ENCODE measurements around the gene HS3ST6.

The HS3ST6 gene

GRCh38 chr16:1933097-1933661 lies 15.0 kb upstream of the HS3ST6 start:
- TF ChIP-seq CTCF (IDR thresholded peaks at IDR 0.05; ENCODE audit: unreplicated experiment in 3 of 3): no peak
- H3K9me3 Mint-ChIP-seq: no peaks in the 10 kb centered on the region
- no peak overlapping the region for H3K4me3 Mint-ChIP-seq
- no peaks in the 10 kb centered on the region for H3K4me1 Mint-ChIP-seq
- no peaks in the 10 kb centered on the region for H3K27me3 Mint-ChIP-seq (ENCODE audit: low read depth)
- H3K27ac Mint-ChIP-seq: peak overlapping the region in 1 of 3 experiments; percentile 40
- H3K36me3 Mint-ChIP-seq (ENCODE audit: low read depth): peaks cover 9% of the 10 kb centered on the region

- no peaks in the 10 kb centered on the region for H3K4me1 Mint-ChIP-seq
- H3K27me3 Mint-ChIP-seq (ENCODE audit: low read depth): no peaks in the 10 kb centered on the region
Measured at GRCh38 chr16:1932050-1933028, 14.1 kb upstream of the HS3ST6 start.

GRCh38 chr16:1930338-1930720 lies 12.1 kb upstream of the HS3ST6 start:
- H3K27me3 Mint-ChIP-seq (ENCODE audit: low read depth): peaks cover 3% of the 10 kb centered on the region
- peak overlapping the region in 1 of 3 experiments; percentile 46 for H3K27ac Mint-ChIP-seq
- TF ChIP-seq CTCF (IDR thresholded peaks at IDR 0.05; ENCODE audit: unreplicated experiment in 3 of 3): no peak
- H3K4me1 Mint-ChIP-seq: no peaks in the 10 kb centered on the region
- no peaks in the 10 kb centered on the region for H3K9me3 Mint-ChIP-seq
- H3K4me3 Mint-ChIP-seq: peak overlapping the region; percentile 50 to 63 (median 51)
- H3K36me3 Mint-ChIP-seq (ENCODE audit: low read depth): no peaks in the 10 kb centered on the region

More at GRCh38 chr16:1932050-1933028, 14.1 kb upstream of the HS3ST6 start:
- Mint-ChIP-seq H3K4me3 (no peak overlapping the region), H3K36me3 (ENCODE audit: low read depth) (peaks cover 6% of the 10 kb centered on the region), H3K9me3 (no peaks in the 10 kb centered on the region), H3K27ac (no peak overlapping the region)
- peak in 2 of 3 experiments; percentile 0 to 34 for TF ChIP-seq CTCF (IDR thresholded peaks at IDR 0.05; ENCODE audit: unreplicated experiment in 3 of 3)

GRCh38 chr16:1929578-1930337 lies 11.5 kb upstream of the HS3ST6 start:
- Mint-ChIP-seq H3K4me3 (peak overlapping the region in 1 of 3 experiments; percentile 67), H3K4me1 (no peaks in the 10 kb centered on the region), H3K9me3 (no peaks in the 10 kb centered on the region), H3K27ac (no peak overlapping the region), H3K27me3 (ENCODE audit: low read depth) (peaks cover 6% of the 10 kb centered on the region), H3K36me3 (ENCODE audit: low read depth) (no peaks in the 10 kb centered on the region)
- peak; percentile 98 to 100 (median 99) for TF ChIP-seq CTCF (IDR thresholded peaks at IDR 0.05; ENCODE audit: unreplicated experiment in 3 of 3)

DNA sequence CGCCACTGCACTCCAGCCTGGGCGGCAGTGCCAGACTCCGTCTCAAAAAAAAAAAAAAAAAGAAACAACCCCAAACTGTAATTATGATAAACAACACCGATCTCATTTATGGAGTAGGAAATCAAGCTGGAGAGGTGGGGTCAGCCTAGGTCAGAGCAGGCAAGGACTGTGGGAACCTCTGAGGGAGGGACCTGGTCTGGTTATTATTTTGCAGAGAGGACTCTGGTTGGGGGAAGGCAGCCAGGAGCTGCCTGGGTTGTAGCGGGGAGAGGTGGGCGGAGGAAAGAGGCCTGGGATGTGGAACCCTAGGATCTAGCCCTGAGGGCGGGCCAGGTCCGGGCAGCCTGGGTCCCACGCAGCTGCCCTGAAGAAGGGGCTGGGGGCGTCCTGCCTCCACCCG lies 10.9 kb upstream of the HS3ST6 start:
- no peak for TF ChIP-seq CTCF (IDR thresholded peaks at IDR 0.05; ENCODE audit: unreplicated experiment in 3 of 3)
- Mint-ChIP-seq H3K4me1 (no peaks in the 10 kb centered on the region), H3K9me3 (no peaks in the 10 kb centered on the region), H3K27ac (peak overlapping the region in 2 of 3 experiments; percentile 85 to 87), H3K4me3 (peak overlapping the region; percentile 79 to 86 (median 86)), H3K36me3 (ENCODE audit: low read depth) (no peaks in the 10 kb centered on the region), H3K27me3 (ENCODE audit: low read depth) (peaks cover 11% of the 10 kb centered on the region)

All from nephron (organoid).